HepG2 (cell line): ENCODE data around the gene RPA1. TPM values are rescaled to one million over a fixed set of nuclear protein-coding genes. Genes with fewer than 3 reads are reported as not detected.

ENCODE experiments used
- ATAC-seq: fragments of 200-7000 bp; cut with Tn5 transposase; 3 replicates; pipeline ENCODE4 v1.9.1; 2020; ENCODE audit warnings: mild to moderate bottlenecking, moderate library complexity
- BruUV-seq: library from RNA; stranded (reverse); fragments of 400-500 nt; replicated peaks from 2 replicates; lab custom pipeline; 2021; lab: Mats Ljungman, UMichigan
- CTCF ChIA-PET: fragments of 300-600 bp; formaldehyde crosslinking; extraction: SDS; loops from one replicate; lab custom pipeline; 2021; ENCODE audit warnings: low total read pairs, inconsistent platforms, low intra/inter-chr PET ratio; lab: Yijun Ruan, JAX
- POLR2A ChIA-PET: fragments of 350-600 bp; sonication (Branson Sonifier 250); formaldehyde crosslinking; loops from one replicate; lab custom pipeline; 2020; ENCODE audit warnings: antibody characterized with exemption, inconsistent platforms; lab: Yijun Ruan, JAX
- DNase-seq: peaks from one replicate; pipeline ENCODE4 v3.0.0-alpha.2; 2015; ENCODE audit warnings: low spot score
- FAIRE-seq: peaks from 3 replicates; lab custom pipeline; 2011; peaks lifted over from hg19 to GRCh38; lab: Jason Lieb, UNC
- H2AFZ ChIP-seq: one replicate; pipeline ENCODE4 v1.6.1; 2011; ENCODE audit warnings: low read length, inconsistent platforms
- H3K27ac ChIP-seq: fragments of 300-600 bp; 3 replicates; pipeline ENCODE4 v1.8.0; 2011; ENCODE audit warnings: mixed run types, mild to moderate bottlenecking, mixed read lengths, low read length, inconsistent platforms; ENCODE audit not compliant: insufficient read depth; ENCODE audit errors: extremely low read length
- H3K27me3 ChIP-seq, 2 experiments: fragments of 200-600 bp in 1 of 2; 2 replicates in 1 of 2; 3 replicates in 1 of 2; pipeline versions ENCODE4 v1.6.0 to v1.8.0; 2011; ENCODE audit warnings: low read length in 2 of 2, mild to moderate bottlenecking in 2 of 2, moderate library complexity in 2 of 2, inconsistent platforms in 1 of 2; ENCODE audit not compliant: insufficient read depth in 2 of 2, control insufficient read depth in 1 of 2
- H3K36me3 ChIP-seq, 2 experiments: fragments of 200-600 bp in 1 of 2; replicated peaks in 1 of 2; 2 replicates in 1 of 2; 3 replicates in 1 of 2; pipeline versions ENCODE4 v1.5.1 to v1.8.0; 2011; ENCODE audit warnings: low read length in 2 of 2, inconsistent platforms in 1 of 2; ENCODE audit not compliant: insufficient read depth in 2 of 2, control insufficient read depth in 1 of 2
- H3K4me1 ChIP-seq: 2 replicates; pipeline ENCODE4 v1.5.1; 2012; ENCODE audit warnings: low read length, inconsistent platforms; ENCODE audit not compliant: insufficient read depth
- H3K4me2 ChIP-seq: 2 replicates; pipeline ENCODE4 v1.6.0; 2011; ENCODE audit warnings: low read depth, low read length, inconsistent platforms
- H3K4me3 ChIP-seq, 3 experiments: fragments of 200-600 bp in 1 of 3; sonication (generic), shearing (Covaris generic) in 1 of 3; replicated peaks in 1 of 3; 2 replicates each; pipeline ENCODE4 v1.5.1; 2011 to 2016; ENCODE audit warnings: low read length in 3 of 3, inconsistent platforms in 2 of 3, low read depth in 2 of 3, mild to moderate bottlenecking in 2 of 3, control low read depth in 1 of 3, mixed read lengths in 1 of 3; ENCODE audit not compliant: insufficient read depth in 1 of 3
- H3K79me2 ChIP-seq: one replicate; pipeline ENCODE4 v1.6.1; 2011; ENCODE audit warnings: low read length, inconsistent platforms; ENCODE audit not compliant: insufficient read depth
- H3K9ac ChIP-seq: 2 replicates; pipeline ENCODE4 v1.6.0; 2011; ENCODE audit warnings: mild to moderate bottlenecking, low read depth, low read length, inconsistent platforms; ENCODE audit not compliant: insufficient read depth
- H3K9me3 ChIP-seq: 2 replicates; pipeline ENCODE4 v1.5.1; 2012; ENCODE audit warnings: mild to moderate bottlenecking, low read length
- H4K20me1 ChIP-seq: 2 replicates; pipeline ENCODE4 v1.6.0; 2011; ENCODE audit warnings: inconsistent platforms, mild to moderate bottlenecking, low read length, moderate library complexity; ENCODE audit not compliant: insufficient read depth
- AGO2 ChIP-seq: fragments of 200-400 bp; formaldehyde crosslinking; optimal IDR thresholded peaks from 2 replicates; pipeline ENCODE3; 2017; ENCODE audit warnings: mild to moderate bottlenecking, low read depth, low read length, moderate library complexity
- ARNT2 ChIP-seq: sonication (generic); formaldehyde crosslinking; IDR thresholded peaks from 2 replicates; pipeline ENCODE4 v1.8.0; 2022; ENCODE audit warnings: mild to moderate bottlenecking, low read depth, missing genetic modification reagents, moderate library complexity
- MIER3 ChIP-seq: IDR thresholded peaks from 2 replicates; pipeline ENCODE4 v1.6.1; 2016; ENCODE audit warnings: missing compliant biosample characterization, borderline replicate concordance
- MYPOP ChIP-seq: sonication (generic); formaldehyde crosslinking; IDR thresholded peaks from 2 replicates; pipeline ENCODE4 v1.8.1; 2023; ENCODE audit warnings: mild to moderate bottlenecking, moderate library complexity, missing genetic modification reagents
- NR2F1 ChIP-seq, 2 experiments: fragments of 450-650 bp in 1 of 2; formaldehyde crosslinking in 1 of 2; IDR thresholded peaks; 2 replicates each; pipeline versions ENCODE4 v1.5.0 to v1.6.1; 2016 to 2020; ENCODE audit warnings: mild to moderate bottlenecking in 1 of 2, missing compliant biosample characterization in 1 of 2, missing genetic modification reagents in 1 of 2, moderate library complexity in 1 of 2
- PAX8 ChIP-seq: sonication (generic); formaldehyde crosslinking; IDR thresholded peaks from 2 replicates; pipeline ENCODE4 v1.8.0; 2022; ENCODE audit warnings: mild to moderate bottlenecking, missing genetic modification reagents, borderline replicate concordance
- PAXIP1 ChIP-seq: sonication (generic); formaldehyde crosslinking; conservative IDR thresholded peaks from 2 replicates; pipeline ENCODE4 v1.4.0; 2020; ENCODE audit warnings: mild to moderate bottlenecking, missing genetic modification reagents, moderate library complexity
- TFAP4 ChIP-seq: sonication (generic); IDR thresholded peaks from 2 replicates; pipeline ENCODE4 v1.6.1; 2016; ENCODE audit warnings: low read depth, borderline replicate concordance
- ZBTB46 ChIP-seq: sonication (generic); formaldehyde crosslinking; IDR thresholded peaks from 2 replicates; pipeline ENCODE4 v1.4.0; 2020; ENCODE audit warnings: mild to moderate bottlenecking, missing genetic modification reagents, borderline replicate concordance
- WGBS: methylation state at CpG from one replicate; pipeline ENCODE4 v1.1.6; 2017; ENCODE audit warnings: low lambda C conversion rate; 5-methylcytosine and 5-hydroxymethylcytosine counted together
- in situ Hi-C: cut with HindIII; loops from 2 replicates; pipeline ENCODE4 v1.10.0; 2017; ENCODE audit warnings: low pct_unique_long_range_greater_than_20kb; ENCODE audit not compliant: extremely low pct_ligation_motif_present
- intact Hi-C: fragments of 100-400 bp; cut with micrococcal nuclease; formaldehyde crosslinking; loops from one replicate; pipeline ENCODE4 v1.10.0; 2022; ENCODE audit not compliant: unreplicated experiment
- polyA plus RNA-seq, 8 experiments: library from polyadenylated mRNA; depleted of rRNA in 3 of 8; stranded (reverse) in 7 of 8; unstranded in 1 of 8; fragments of >200 nt; fragmentation: Illumina TruSeq in 4 of 8; extraction: Trizol in 4 of 8; gene quantifications; 2 replicates each; pipeline versions ENCODE4 v1.2.1 to v1.2.3, GENCODE V29; 2011 to 2016; ENCODE audit warnings: low read depth in 4 of 8, missing spikeins in 1 of 8, mixed read lengths in 1 of 8; ENCODE audit not compliant: insufficient read depth in 1 of 8
- total RNA-seq, 5 experiments: library from RNA; depleted of rRNA; stranded (reverse); fragments of >200 nt; fragmentation: Illumina TruSeq; extraction: Trizol; gene quantifications; 2 replicates each; pipeline ENCODE4 v1.2.3, GENCODE V29; 2016; ENCODE audit warnings: low read depth in 1 of 5

The RPA1 gene
- total and polyA plus RNA-seq, 2 of the 13 experiments (the other 11 are each of a cell fraction or from before 2014, with no cell fraction given): 13.9 to 37.6 TPM

- H3K4me2 ChIP-seq: no peak overlapping the region
- peaks cover 6 to 32% of the 10 kb centered on the region in 2 experiments for H3K36me3 ChIP-seq
- intact Hi-C loops (no loop called here), in situ Hi-C loops (no loop called here)
- DNase-seq (no peak), ATAC-seq (no peak), FAIRE-seq (no peak)
- peaks cover 8% of the 10 kb centered on the region for H3K79me2 ChIP-seq
- H4K20me1 ChIP-seq: no peaks in the 10 kb centered on the region
- ChIA-PET POLR2A (interaction anchor here (1.6 kb wide), 1 partner anchor 80 kb away, joined by 5 read pairs; no protein-coding TSS in a partner anchor), CTCF (no interaction called here)
- no peaks in the 10 kb centered on the region for H3K9me3 ChIP-seq
- no peaks in the 10 kb centered on the region for H3K27me3 ChIP-seq
- H3K4me3 ChIP-seq: no peak overlapping the region
- WGBS: 87% methylated on average over 3 of the region's 3 CpGs
- H3K27ac ChIP-seq: no peak overlapping the region
- TF ChIP-seq PAX8 (CRISPR knock-in tag) (no peak), AGO2 (no peak), PAXIP1 (no peak), NR2F1 (CRISPR knock-in tag; IDR thresholded peaks at IDR 0.05) (no peak), MIER3 (CRISPR knock-in tag) (no peak), MYPOP (CRISPR knock-in tag) (no peak), TFAP4 (no peak), ARNT2 (CRISPR knock-in tag) (no peak), ZBTB46 (CRISPR knock-in tag) (no peak)
- no peak overlapping the region for H2AFZ ChIP-seq
- H3K9ac ChIP-seq: no peak overlapping the region
- H3K4me1 ChIP-seq: peaks cover 11% of the 10 kb centered on the region
- no TSS peak for BruUV-seq
These were observed 32.5 kb upstream of the RPA1 start for GRCh38 chr17:1797323-1797722.
